ENCODE data around the gene CEP76.
"Not testable (repeated sequence)": the region's sequence is repeated elsewhere in the genome, so short reads cannot be mapped to it uniquely, and the experiment has no call there.

CEP76 gene

DNA sequence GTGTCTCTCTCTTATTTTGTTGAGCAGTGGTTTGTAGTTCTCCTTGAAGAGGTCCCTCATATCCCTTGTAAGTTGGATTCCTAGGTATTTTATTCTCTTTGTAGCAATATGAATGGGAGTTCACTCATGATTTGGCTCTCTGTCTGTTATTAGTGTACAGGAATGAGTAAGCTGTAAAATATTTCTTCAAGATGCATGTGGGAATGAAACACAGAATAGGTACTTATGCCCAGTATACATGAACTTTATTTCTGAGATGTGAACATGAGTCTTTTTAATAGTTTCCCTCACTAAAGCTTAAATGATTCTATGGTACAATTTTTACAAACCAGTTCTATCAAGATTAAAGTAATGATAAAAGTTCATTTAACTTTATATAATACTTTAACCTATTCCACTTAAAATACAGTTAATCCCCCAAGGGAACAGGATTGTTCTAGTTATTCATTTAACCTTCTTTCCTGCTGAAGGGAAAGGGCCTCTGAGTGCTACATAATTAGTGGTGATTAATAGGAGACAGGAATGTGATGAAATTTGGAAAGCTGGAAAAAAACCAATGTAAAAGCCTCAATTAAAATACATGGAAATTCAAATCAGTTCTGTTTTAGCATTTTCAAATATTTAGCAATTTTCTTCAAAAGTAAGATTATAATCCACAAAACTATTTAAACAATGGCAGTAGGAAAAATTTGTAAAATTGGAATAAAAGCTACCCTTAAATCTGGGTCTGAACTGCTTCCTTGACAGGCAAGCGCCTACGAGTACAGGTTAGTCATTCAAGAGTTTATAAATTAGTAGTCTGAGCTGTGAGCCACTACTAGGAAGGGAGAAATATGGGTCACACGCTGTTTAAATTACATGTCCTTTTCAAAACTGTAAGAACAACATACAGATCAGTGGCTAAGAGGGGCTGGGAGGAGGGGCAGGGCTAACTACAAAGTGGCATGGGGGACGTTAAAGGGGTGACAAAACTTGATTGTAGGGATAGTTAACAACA, 73.5 kb downstream of the CEP76 start:
- Histone ChIP-seq H2AFZ (ENCODE audit: low read depth, low read length) (no peak overlapping the region), H3K79me2 (ENCODE audit: insufficient read depth, low read length) (no peaks in the 10 kb centered on the region), H3K27ac (ENCODE audit: low read length) (no peak overlapping the region), H3K9me3 (ENCODE audit: insufficient read depth, low read length, severe bottlenecking) (no peaks in the 10 kb centered on the region), H3K4me2 (ENCODE audit: insufficient read depth, low read length) (no peak overlapping the region), H3K4me3 (ENCODE audit: low read depth in 1 of 2, low read length in 2 of 2) (no peak overlapping the region), H3K9ac (ENCODE audit: low read depth, low read length) (no peak overlapping the region), H3K36me3 (ENCODE audit: insufficient read depth, low read length) (no peaks in the 10 kb centered on the region), H3K27me3 (ENCODE audit: insufficient read depth, low read length, poor library complexity) (no peaks in the 10 kb centered on the region), H4K20me1 (ENCODE audit: insufficient read depth, low read length) (no peaks in the 10 kb centered on the region), H3K4me1 (ENCODE audit: insufficient read depth, low read length) (no peaks in the 10 kb centered on the region)
- ATAC-seq (ENCODE audit: insufficient read depth, low read depth) (no peak), DNase-seq (no peak)
- TF ChIP-seq, protein P1, sequence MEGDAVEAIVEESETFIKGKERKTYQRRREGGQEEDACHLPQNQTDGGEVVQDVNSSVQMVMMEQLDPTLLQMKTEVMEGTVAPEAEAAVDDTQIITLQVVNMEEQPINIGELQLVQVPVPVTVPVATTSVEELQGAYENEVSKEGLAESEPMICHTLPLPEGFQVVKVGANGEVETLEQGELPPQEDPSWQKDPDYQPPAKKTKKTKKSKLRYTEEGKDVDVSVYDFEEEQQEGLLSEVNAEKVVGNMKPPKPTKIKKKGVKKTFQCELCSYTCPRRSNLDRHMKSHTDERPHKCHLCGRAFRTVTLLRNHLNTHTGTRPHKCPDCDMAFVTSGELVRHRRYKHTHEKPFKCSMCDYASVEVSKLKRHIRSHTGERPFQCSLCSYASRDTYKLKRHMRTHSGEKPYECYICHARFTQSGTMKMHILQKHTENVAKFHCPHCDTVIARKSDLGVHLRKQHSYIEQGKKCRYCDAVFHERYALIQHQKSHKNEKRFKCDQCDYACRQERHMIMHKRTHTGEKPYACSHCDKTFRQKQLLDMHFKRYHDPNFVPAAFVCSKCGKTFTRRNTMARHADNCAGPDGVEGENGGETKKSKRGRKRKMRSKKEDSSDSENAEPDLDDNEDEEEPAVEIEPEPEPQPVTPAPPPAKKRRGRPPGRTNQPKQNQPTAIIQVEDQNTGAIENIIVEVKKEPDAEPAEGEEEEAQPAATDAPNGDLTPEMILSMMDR (IDR thresholded peaks at IDR 0.05; ENCODE audit: borderline replicate concordance, extremely low read depth, low read length, poor library complexity, severe bottlenecking), result no peak
- TF ChIP-seq EZH2 (IDR thresholded peaks at IDR 0.05; ENCODE audit: borderline replicate concordance, low read depth, low read length, severe bottlenecking), result no peak

GRCh38 chr18:12627199-12627598, 75.3 kb downstream of the CEP76 start:
- not testable (repeated sequence) for H4K20me1 ChIP-seq (ENCODE audit: insufficient read depth, low read length); ATAC-seq (ENCODE audit: insufficient read depth, low read depth); H3K4me2 ChIP-seq (ENCODE audit: insufficient read depth, low read length); H3K27me3 ChIP-seq (ENCODE audit: insufficient read depth, low read length, poor library complexity); H2AFZ ChIP-seq (ENCODE audit: low read depth, low read length); H3K4me1 ChIP-seq (ENCODE audit: insufficient read depth, low read length); H3K36me3 ChIP-seq (ENCODE audit: insufficient read depth, low read length); H3K27ac ChIP-seq (ENCODE audit: low read length); DNase-seq; H3K9me3 ChIP-seq (ENCODE audit: insufficient read depth, low read length, severe bottlenecking); H3K9ac ChIP-seq (ENCODE audit: low read depth, low read length); H3K79me2 ChIP-seq (ENCODE audit: insufficient read depth, low read length); H3K4me3 ChIP-seq (ENCODE audit: low read depth in 1 of 2, low read length in 2 of 2)

DNA sequence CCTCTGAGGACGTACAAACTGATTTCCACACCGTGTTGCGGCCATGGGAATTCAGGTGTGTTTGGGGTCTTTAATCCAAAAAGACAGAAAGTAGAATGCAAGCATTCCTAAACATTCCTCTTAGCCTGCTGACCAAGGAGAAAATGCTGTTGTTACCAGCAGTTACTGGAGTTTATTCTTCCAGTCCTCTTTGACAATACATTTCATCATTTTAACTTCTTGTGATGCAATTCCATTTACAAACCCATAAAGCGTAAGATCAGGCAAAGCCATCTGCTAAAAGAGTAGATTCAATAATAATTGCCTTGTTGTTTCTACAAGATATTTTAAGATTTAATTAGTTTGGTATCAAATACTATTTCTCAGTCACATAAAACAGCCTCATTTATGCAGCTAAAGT, 77.3 kb downstream of the CEP76 start:
- ATAC-seq (ENCODE audit: insufficient read depth, low read depth) (no peak), DNase-seq (no peak)
- no peak overlapping the region for H2AFZ ChIP-seq (ENCODE audit: low read depth, low read length)
- H3K79me2 ChIP-seq (ENCODE audit: insufficient read depth, low read length), result no peaks in the 10 kb centered on the region
- H3K4me1 ChIP-seq (ENCODE audit: insufficient read depth, low read length), result no peaks in the 10 kb centered on the region
- H4K20me1 ChIP-seq (ENCODE audit: insufficient read depth, low read length), result no peaks in the 10 kb centered on the region
- TF ChIP-seq, protein P1 (IDR thresholded peaks at IDR 0.05; ENCODE audit: borderline replicate concordance, extremely low read depth, low read length, poor library complexity, severe bottlenecking), result no peak
- no peak for TF ChIP-seq EZH2 (IDR thresholded peaks at IDR 0.05; ENCODE audit: borderline replicate concordance, low read depth, low read length, severe bottlenecking)
- no peak overlapping the region for H3K4me3 ChIP-seq (ENCODE audit: low read depth in 1 of 2, low read length in 2 of 2)
- no peaks in the 10 kb centered on the region for H3K36me3 ChIP-seq (ENCODE audit: insufficient read depth, low read length)
- H3K4me2 ChIP-seq (ENCODE audit: insufficient read depth, low read length), result no peak overlapping the region
- no peaks in the 10 kb centered on the region for H3K27me3 ChIP-seq (ENCODE audit: insufficient read depth, low read length, poor library complexity)
- H3K27ac ChIP-seq (ENCODE audit: low read length), result no peak overlapping the region
- no peaks in the 10 kb centered on the region for H3K9me3 ChIP-seq (ENCODE audit: insufficient read depth, low read length, severe bottlenecking)
- no peak overlapping the region for H3K9ac ChIP-seq (ENCODE audit: low read depth, low read length)

Data from DND-41 (cell line).